K562 (cell line): ENCODE results near the gene TXNRD2. TPM values are rescaled to one million over a fixed set of nuclear protein-coding genes. Genes with fewer than 3 reads are reported as not detected.

ENCODE experiments used
- ARHGAP35 ChIP-seq: fragments of 450-650 bp; IDR thresholded peaks from 2 replicates; pipeline ENCODE4 v1.6.1; 2018; ENCODE audit not compliant: partially characterized antibody
- JUNB ChIP-seq: fragments of 450-650 bp; formaldehyde crosslinking; conservative IDR thresholded peaks from 2 replicates; pipeline ENCODE4 v1.4.0; 2020; ENCODE audit warnings: mild to moderate bottlenecking
- KLF13 ChIP-seq: fragments of 450-650 bp; IDR thresholded peaks from 2 replicates; pipeline ENCODE4 v1.6.1; 2016; ENCODE audit warnings: missing genetic modification characterization, low read depth, mild to moderate bottlenecking, missing compliant biosample characterization, moderate library complexity, borderline replicate concordance
- MCM2 ChIP-seq: fragments of 450-650 bp; IDR thresholded peaks from 2 replicates; pipeline ENCODE4 v1.6.1; 2017; ENCODE audit warnings: low read depth, mild to moderate bottlenecking
- RBM25 ChIP-seq: fragments of 200-400 bp; formaldehyde crosslinking; IDR thresholded peaks from 2 replicates; pipeline ENCODE4 v1.6.1; 2018; ENCODE audit warnings: low read length, low read depth, moderate library complexity; ENCODE audit not compliant: severe bottlenecking
- RCOR1 ChIP-seq, 2 experiments: IDR thresholded peaks; 2 replicates each; pipeline ENCODE4 v1.6.1; 2012; ENCODE audit warnings: low read depth in 2 of 2, low read length in 2 of 2, borderline replicate concordance in 1 of 2, improper control_type of control experiment in 1 of 2
- ZNF197 ChIP-seq: fragments of 200-800 bp; sonication (Bioruptor generic); IDR thresholded peaks from 2 replicates; pipeline ENCODE4 v1.6.1; 2016; ENCODE audit warnings: low read depth, missing genetic modification characterization, missing compliant biosample characterization
- ZNF444 ChIP-seq: fragments of 250-450 bp; sonication (Bioruptor Pico); IDR thresholded peaks from 2 replicates; pipeline ENCODE4 v1.4.0; 2020; ENCODE audit warnings: mild to moderate bottlenecking, moderate library complexity
- polyA plus RNA-seq, 8 experiments: library from polyadenylated mRNA; depleted of rRNA in 4 of 8; stranded (reverse) in 5 of 8; unstranded in 3 of 8; fragments of >200 nt; fragmentation: Nextera tagmentation in 2 of 8; fragmentation: Illumina TruSeq in 1 of 8; extraction: Ambion mirVana in 2 of 8; extraction: Trizol in 1 of 8; gene quantifications; 2 replicates each; pipeline versions ENCODE4 v1.2.1 to v1.2.3, GENCODE V29; 2011 to 2014; ENCODE audit warnings: inconsistent platforms in 1 of 8, missing spikeins in 1 of 8
- total RNA-seq, 7 experiments: library from RNA; depleted of rRNA in 6 of 7; stranded (reverse); fragments of >200 nt in 6 of 7; fragmentation: Illumina TruSeq in 2 of 7; extraction: Trizol in 2 of 7; gene quantifications; 2 replicates each; pipeline versions ENCODE4 v1.2.1 to v1.2.3, GENCODE V29; 2011 to 2021; ENCODE audit warnings: low replicate concordance in 1 of 7
- TF ChIP-seq, protein P1 (sequence below), 2 experiments: fragments of 450-650 bp in 1 of 2; IDR thresholded peaks; 2 replicates each; pipeline ENCODE4 v1.6.1; 2011 to 2017; ENCODE audit warnings: low read depth in 2 of 2, antibody characterized with exemption in 1 of 2, borderline replicate concordance in 1 of 2, low read length in 1 of 2, mild to moderate bottlenecking in 1 of 2, mixed read lengths in 1 of 2; ENCODE audit not compliant: control insufficient read depth in 1 of 2
- TF ChIP-seq, protein P2 (sequence below), 2 experiments: IDR thresholded peaks in 1 of 2; conservative IDR thresholded peaks in 1 of 2; 2 replicates each; pipeline ENCODE4 v1.6.1; 2016; ENCODE audit warnings: low read depth in 2 of 2, mild to moderate bottlenecking in 1 of 2, missing compliant biosample characterization in 1 of 2, missing genetic modification characterization in 1 of 2, moderate library complexity in 1 of 2

The TXNRD2 gene
- total and polyA plus RNA-seq, 9 of the 15 experiments (the other 6 are each of a cell fraction or from before 2014, with no cell fraction given) = 3.3 to 80.2 (median 49.4) TPM

DNA sequence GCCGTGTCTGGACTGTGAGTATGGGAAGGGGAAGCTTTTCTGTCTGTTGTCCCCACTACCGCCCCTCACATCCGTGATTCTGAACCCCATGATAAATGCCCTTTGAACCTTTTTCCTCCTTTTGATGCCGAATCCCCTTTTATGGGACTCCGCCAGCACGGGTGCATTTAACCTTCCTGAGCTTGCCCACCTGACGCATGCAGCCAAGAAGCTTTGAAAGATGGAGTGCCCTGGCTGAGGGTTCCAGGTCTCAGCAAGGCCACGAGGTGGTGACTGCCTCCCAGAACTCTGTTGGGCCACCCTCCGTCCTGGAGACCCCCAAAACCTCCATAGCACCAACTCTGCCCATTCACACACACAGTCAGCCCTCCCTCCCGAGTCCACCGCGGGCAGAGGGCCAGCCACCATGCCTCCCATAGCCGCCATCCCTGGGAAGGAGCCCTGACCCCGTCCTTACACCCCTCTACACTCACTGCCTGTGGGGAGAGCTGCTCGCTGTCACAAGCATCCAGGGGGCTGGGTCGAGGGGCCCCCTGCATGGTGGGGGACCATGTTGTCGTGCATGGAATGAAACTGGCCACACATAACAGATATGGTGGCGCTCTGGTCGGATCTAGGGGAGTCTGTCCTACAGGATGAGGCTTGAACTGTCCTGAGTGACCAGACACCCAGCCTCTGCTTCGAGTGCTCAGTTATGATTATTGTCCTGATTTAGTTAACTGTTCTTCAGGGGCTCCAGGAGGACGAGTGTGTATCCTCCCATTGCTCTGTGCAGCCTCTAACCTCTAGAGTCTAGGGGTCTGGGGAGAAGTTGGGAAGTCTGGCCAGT is 868 bp downstream of the TXNRD2 start (continued):
- TF ChIP-seq ZNF197 (no peak), JUNB (CRISPR knock-in tag) (0 out of 2 replicates have a peak, but pooled peaks have one; percentile 25), MCM2 (no peak), ZNF444 (CRISPR knock-in tag) (peak; percentile 25; the same call in 1 of the 2 replicates), RBM25 (no peak), ARHGAP35 (no peak), KLF13 (tag) (no peak), RCOR1 (IDR thresholded peaks at IDR 0.05; ENCODE audit: borderline replicate concordance in 1 of 2, low read depth in 2 of 2, low read length in 2 of 2) (peak in 1 of 2 experiments; percentile 36; a peak in 3 of 4 replicates)
- TF ChIP-seq, protein P1, sequence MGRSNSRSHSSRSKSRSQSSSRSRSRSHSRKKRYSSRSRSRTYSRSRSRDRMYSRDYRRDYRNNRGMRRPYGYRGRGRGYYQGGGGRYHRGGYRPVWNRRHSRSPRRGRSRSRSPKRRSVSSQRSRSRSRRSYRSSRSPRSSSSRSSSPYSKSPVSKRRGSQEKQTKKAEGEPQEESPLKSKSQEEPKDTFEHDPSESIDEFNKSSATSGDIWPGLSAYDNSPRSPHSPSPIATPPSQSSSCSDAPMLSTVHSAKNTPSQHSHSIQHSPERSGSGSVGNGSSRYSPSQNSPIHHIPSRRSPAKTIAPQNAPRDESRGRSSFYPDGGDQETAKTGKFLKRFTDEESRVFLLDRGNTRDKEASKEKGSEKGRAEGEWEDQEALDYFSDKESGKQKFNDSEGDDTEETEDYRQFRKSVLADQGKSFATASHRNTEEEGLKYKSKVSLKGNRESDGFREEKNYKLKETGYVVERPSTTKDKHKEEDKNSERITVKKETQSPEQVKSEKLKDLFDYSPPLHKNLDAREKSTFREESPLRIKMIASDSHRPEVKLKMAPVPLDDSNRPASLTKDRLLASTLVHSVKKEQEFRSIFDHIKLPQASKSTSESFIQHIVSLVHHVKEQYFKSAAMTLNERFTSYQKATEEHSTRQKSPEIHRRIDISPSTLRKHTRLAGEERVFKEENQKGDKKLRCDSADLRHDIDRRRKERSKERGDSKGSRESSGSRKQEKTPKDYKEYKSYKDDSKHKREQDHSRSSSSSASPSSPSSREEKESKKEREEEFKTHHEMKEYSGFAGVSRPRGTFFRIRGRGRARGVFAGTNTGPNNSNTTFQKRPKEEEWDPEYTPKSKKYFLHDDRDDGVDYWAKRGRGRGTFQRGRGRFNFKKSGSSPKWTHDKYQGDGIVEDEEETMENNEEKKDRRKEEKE (IDR thresholded peaks at IDR 0.05; ENCODE audit: borderline replicate concordance in 1 of 2, control insufficient read depth in 1 of 2, low read depth in 2 of 2, low read length in 1 of 2) = no peak
- TF ChIP-seq, protein P2, sequence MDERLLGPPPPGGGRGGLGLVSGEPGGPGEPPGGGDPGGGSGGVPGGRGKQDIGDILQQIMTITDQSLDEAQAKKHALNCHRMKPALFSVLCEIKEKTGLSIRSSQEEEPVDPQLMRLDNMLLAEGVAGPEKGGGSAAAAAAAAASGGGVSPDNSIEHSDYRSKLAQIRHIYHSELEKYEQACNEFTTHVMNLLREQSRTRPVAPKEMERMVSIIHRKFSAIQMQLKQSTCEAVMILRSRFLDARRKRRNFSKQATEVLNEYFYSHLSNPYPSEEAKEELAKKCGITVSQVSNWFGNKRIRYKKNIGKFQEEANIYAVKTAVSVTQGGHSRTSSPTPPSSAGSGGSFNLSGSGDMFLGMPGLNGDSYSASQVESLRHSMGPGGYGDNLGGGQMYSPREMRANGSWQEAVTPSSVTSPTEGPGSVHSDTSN (CRISPR knock-in tag; IDR thresholded peaks at IDR 0.05; ENCODE audit: low read depth) = no peak
- TF ChIP-seq, protein P2 (tag; conservative IDR thresholded peaks at IDR 0.05; ENCODE audit: low read depth) = no peak
